ENCODE measurements around the gene LCA5L.
"Not testable (repeated sequence)": the region's sequence is repeated elsewhere in the genome, so short reads cannot be mapped to it uniquely, and the experiment has no call there.

GRCh38 chr21:39419204-39419603 lies 26.4 kb downstream of the LCA5L start:
- not testable (repeated sequence) for TF ChIP-seq CTCF (IDR thresholded peaks at IDR 0.05; ENCODE audit: insufficient read depth, low read depth, low read length); EZH2 (IDR thresholded peaks at IDR 0.05; ENCODE audit: insufficient read depth, low read length)
